HCT116 (cell line): ENCODE measurements around the gene CGGBP1. TPM values are rescaled to one million over a fixed set of nuclear protein-coding genes. Genes with fewer than 3 reads are reported as not detected.

ENCODE experiments used
- ATAC-seq: fragments of 200-7000 bp; cut with Tn5 transposase; 2 replicates; pipeline ENCODE4 v1.9.1; 2020; ENCODE audit warnings: mild to moderate bottlenecking, moderate library complexity
- BruUV-seq: library from RNA; stranded (reverse); fragments of 400-500 nt; replicated peaks from 2 replicates; lab custom pipeline; 2021; lab: Mats Ljungman, UMichigan
- CTCF ChIA-PET: fragments of 300-600 bp; sonication (Branson Sonifier 250); formaldehyde crosslinking; loops from one replicate; lab custom pipeline; 2021; ENCODE audit warnings: antibody characterized with exemption; lab: Charles Lee
- POLR2A ChIA-PET: fragments of 300-600, 350-600 bp; sonication (Branson Sonifier 250); formaldehyde crosslinking; loops from one replicate; lab custom pipeline; 2021; ENCODE audit warnings: antibody characterized with exemption; lab: Charles Lee
- RAD21 ChIA-PET, 2 experiments: fragments of 300-600 bp; sonication (Branson Sonifier 250); formaldehyde crosslinking; loops; one replicate each; lab custom pipeline; 2023; ENCODE audit warnings: low total read pairs in 2 of 2; ENCODE audit not compliant: uncharacterized antibody in 2 of 2, unreplicated experiment in 2 of 2, low non-redundant PET in 1 of 2; lab: Charles Lee
- DNase-seq: peaks from one replicate; pipeline ENCODE4 v3.0.0-alpha.2; 2010; ENCODE audit warnings: low read depth, low spot score
- H2AFZ ChIP-seq: fragments of 200-600 bp; shearing (Covaris generic), sonication (generic); 2 replicates; pipeline ENCODE4 v1.6.1; 2017; ENCODE audit warnings: low read depth, mixed run types, mixed read lengths, antibody characterized with exemption, low read length; ENCODE audit not compliant: poor library complexity, severe bottlenecking
- H3K27ac ChIP-seq: 2 replicates; pipeline ENCODE4 v1.5.1; 2012; ENCODE audit warnings: low read depth, low read length
- H3K27me3 ChIP-seq: fragments of 200-600 bp; sonication (generic); 2 replicates; pipeline ENCODE4 v1.6.1; 2016; ENCODE audit warnings: mixed run types, low read length, mixed read lengths; ENCODE audit not compliant: insufficient read depth
- H3K36me3 ChIP-seq, 2 experiments: fragments of 200-500 bp in 1 of 2; fragments of 200-600 bp in 1 of 2; sonication (Bioruptor generic) in 1 of 2; sonication (generic) in 1 of 2; 2 replicates each; pipeline versions ENCODE4 v1.5.1 to v1.6.1; 2014 to 2016; ENCODE audit warnings: low read length in 2 of 2, inconsistent platforms in 1 of 2, mixed read lengths in 1 of 2, mixed run types in 1 of 2; ENCODE audit not compliant: insufficient read depth in 2 of 2, control insufficient read depth in 1 of 2
- H3K4me1 ChIP-seq, 2 experiments: fragments of 200-600 bp in 1 of 2; sonication (generic) in 1 of 2; 2 replicates each; pipeline versions ENCODE4 v1.5.1 to v1.6.1; 2012 to 2017; ENCODE audit warnings: low read length in 2 of 2, inconsistent platforms in 1 of 2, mild to moderate bottlenecking in 1 of 2, mixed read lengths in 1 of 2, mixed run types in 1 of 2, moderate library complexity in 1 of 2; ENCODE audit not compliant: insufficient read depth in 2 of 2, control insufficient read depth in 1 of 2
- H3K4me2 ChIP-seq: fragments of 200-600 bp; sonication (generic); 2 replicates; pipeline ENCODE4 v1.6.1; 2017; ENCODE audit warnings: mixed run types, low read length, mixed read lengths
- H3K4me3 ChIP-seq, 2 experiments: fragments of 200-600 bp in 1 of 2; sonication (generic) in 1 of 2; replicated peaks in 1 of 2; 2 replicates each; pipeline ENCODE4 v1.5.1; 2011 to 2016; ENCODE audit warnings: low read length in 2 of 2, control low read depth in 1 of 2, low read depth in 1 of 2, mild to moderate bottlenecking in 1 of 2, mixed read lengths in 1 of 2, mixed run types in 1 of 2
- H3K79me2 ChIP-seq: fragments of 200-600 bp; sonication (generic); 2 replicates; pipeline ENCODE4 v1.6.1; 2017; ENCODE audit warnings: mild to moderate bottlenecking, mixed run types, low read length, moderate library complexity, mixed read lengths; ENCODE audit not compliant: insufficient read depth
- H3K9ac ChIP-seq: fragments of 200-600 bp; sonication (generic); 2 replicates; pipeline ENCODE4 v1.6.1; 2016; ENCODE audit warnings: low read length, mixed read lengths
- H3K9me2 ChIP-seq: fragments of 200-600 bp; sonication (generic), shearing (Covaris generic); 2 replicates; pipeline ENCODE4 v1.6.1; 2017; ENCODE audit warnings: mixed run types, mild to moderate bottlenecking, moderate library complexity; ENCODE audit not compliant: insufficient read depth
- H3K9me3 ChIP-seq, 2 experiments: fragments of 200-500 bp in 1 of 2; fragments of 200-600 bp in 1 of 2; sonication (Bioruptor generic) in 1 of 2; sonication (generic) in 1 of 2; 2 replicates each; pipeline ENCODE4 v1.6.1; 2014 to 2017; ENCODE audit warnings: low read length in 2 of 2, mixed read lengths in 2 of 2, inconsistent platforms in 1 of 2, low read depth in 1 of 2, mild to moderate bottlenecking in 1 of 2, mixed run types in 1 of 2, moderate library complexity in 1 of 2; ENCODE audit not compliant: control insufficient read depth in 1 of 2, insufficient read depth in 1 of 2
- H4K20me1 ChIP-seq: fragments of 200-600 bp; sonication (generic), shearing (Covaris generic); 2 replicates; pipeline ENCODE4 v1.6.1; 2017; ENCODE audit warnings: mixed run types, mild to moderate bottlenecking, moderate library complexity; ENCODE audit not compliant: insufficient read depth
- CBX3 ChIP-seq: IDR thresholded peaks from 2 replicates; pipeline ENCODE4 v1.6.1; 2012; ENCODE audit warnings: low read depth
- EGR1 ChIP-seq: IDR thresholded peaks from 2 replicates; pipeline ENCODE4 v1.6.1; 2012; ENCODE audit warnings: low read depth
- ELF1 ChIP-seq: IDR thresholded peaks from 2 replicates; pipeline ENCODE4 v1.6.1; 2012; ENCODE audit warnings: low read depth, borderline replicate concordance
- EZH2 ChIP-seq: fragments of 200-600 bp; sonication (generic); IDR thresholded peaks from 2 replicates; pipeline ENCODE4 v1.6.1; 2017; ENCODE audit warnings: antibody characterized with exemption, mixed run types
- EZH2phosphoT487 ChIP-seq: fragments of 200-600 bp; IDR thresholded peaks from 2 replicates; pipeline ENCODE4 v1.6.1; 2018; ENCODE audit warnings: antibody characterized with exemption, borderline replicate concordance
- JUND ChIP-seq: IDR thresholded peaks from 2 replicates; pipeline ENCODE4 v1.6.1; 2012
- POLR2AphosphoS5 ChIP-seq: IDR thresholded peaks from 2 replicates; pipeline ENCODE4 v1.6.1; 2011; ENCODE audit warnings: mild to moderate bottlenecking, low read depth, low read length, moderate library complexity
- RAD21 ChIP-seq: IDR thresholded peaks from 2 replicates; pipeline ENCODE4 v1.6.1; 2012; ENCODE audit warnings: low read depth, mild to moderate bottlenecking
- SIN3A ChIP-seq: IDR thresholded peaks from 2 replicates; pipeline ENCODE4 v1.6.1; 2012; ENCODE audit warnings: low read depth
- SP1 ChIP-seq: IDR thresholded peaks from 2 replicates; pipeline ENCODE4 v1.6.1; 2012; ENCODE audit warnings: low read depth
- TCF7L2 ChIP-seq: IDR thresholded peaks from 2 replicates; pipeline ENCODE4 v1.7.0; 2011; ENCODE audit warnings: borderline replicate concordance, inconsistent platforms; ENCODE audit not compliant: insufficient read depth, insufficient read length; ENCODE audit errors: extremely low read depth
- intact Hi-C: fragments of 100-400 bp; cut with micrococcal nuclease; formaldehyde crosslinking; loops from 2 replicates; pipeline ENCODE4 v1.10.0; 2022
- total RNA-seq: library from RNA; stranded (reverse); gene quantifications from one replicate; pipeline ENCODE4 v1.2.1, GENCODE V29; 2021; ENCODE audit not compliant: unreplicated experiment
- TF ChIP-seq, protein P1 (sequence below): IDR thresholded peaks from 2 replicates; pipeline ENCODE4 v1.6.1; 2011; ENCODE audit warnings: mild to moderate bottlenecking, low read length, moderate library complexity; ENCODE audit not compliant: insufficient replicate concordance; ENCODE audit errors: extremely low read depth
- TF ChIP-seq, protein P2 (sequence below): IDR thresholded peaks from 2 replicates; pipeline ENCODE4 v1.6.1; 2012
- TF ChIP-seq, protein P3 (sequence below): IDR thresholded peaks from 2 replicates; pipeline ENCODE4 v1.6.1; 2012; ENCODE audit warnings: low read depth

The CGGBP1 gene
- total RNA-seq, 1 experiment from 2014 or later, result 52.7 TPM

DNA sequence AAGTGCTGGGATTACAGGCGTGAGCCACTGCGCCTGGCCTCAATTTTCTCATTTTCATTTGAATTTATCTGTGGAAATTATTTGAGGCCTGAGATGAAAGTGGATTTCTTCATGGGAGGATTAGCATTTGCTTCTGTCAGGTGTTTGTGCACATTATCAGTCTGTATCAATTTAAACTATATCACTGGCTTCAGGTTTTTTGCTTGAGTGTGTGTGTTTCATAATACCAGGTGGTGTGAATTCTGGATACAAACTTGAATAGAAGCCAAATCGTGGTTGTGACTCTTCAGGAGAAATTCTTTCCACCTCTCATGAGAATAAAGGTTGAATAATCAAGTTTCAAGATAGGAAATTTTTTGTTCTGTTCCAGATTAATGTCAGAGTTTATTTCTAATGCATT lies 56.4 kb downstream of the CGGBP1 start:
- POLR2A ChIA-PET, result no interaction called here
- Histone ChIP-seq H3K9me2 (no peaks in the 10 kb centered on the region), H2AFZ (peak overlapping the region; percentile 38), H3K9me3 (no peaks in the 10 kb centered on the region), H3K4me1 (no peaks in the 10 kb centered on the region)
- TF ChIP-seq RAD21 (no peak), TCF7L2 (no peak), POLR2AphosphoS5 (no peak), JUND (no peak), EZH2 (no peak), SP1 (no peak), ELF1 (no peak), EZH2phosphoT487 (no peak), CBX3 (no peak), SIN3A (no peak), EGR1 (no peak)
- TF ChIP-seq, protein P1, sequence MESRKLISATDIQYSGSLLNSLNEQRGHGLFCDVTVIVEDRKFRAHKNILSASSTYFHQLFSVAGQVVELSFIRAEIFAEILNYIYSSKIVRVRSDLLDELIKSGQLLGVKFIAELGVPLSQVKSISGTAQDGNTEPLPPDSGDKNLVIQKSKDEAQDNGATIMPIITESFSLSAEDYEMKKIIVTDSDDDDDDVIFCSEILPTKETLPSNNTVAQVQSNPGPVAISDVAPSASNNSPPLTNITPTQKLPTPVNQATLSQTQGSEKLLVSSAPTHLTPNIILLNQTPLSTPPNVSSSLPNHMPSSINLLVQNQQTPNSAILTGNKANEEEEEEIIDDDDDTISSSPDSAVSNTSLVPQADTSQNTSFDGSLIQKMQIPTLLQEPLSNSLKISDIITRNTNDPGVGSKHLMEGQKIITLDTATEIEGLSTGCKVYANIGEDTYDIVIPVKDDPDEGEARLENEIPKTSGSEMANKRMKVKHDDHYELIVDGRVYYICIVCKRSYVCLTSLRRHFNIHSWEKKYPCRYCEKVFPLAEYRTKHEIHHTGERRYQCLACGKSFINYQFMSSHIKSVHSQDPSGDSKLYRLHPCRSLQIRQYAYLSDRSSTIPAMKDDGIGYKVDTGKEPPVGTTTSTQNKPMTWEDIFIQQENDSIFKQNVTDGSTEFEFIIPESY, result no peak
- TF ChIP-seq, protein P2, sequence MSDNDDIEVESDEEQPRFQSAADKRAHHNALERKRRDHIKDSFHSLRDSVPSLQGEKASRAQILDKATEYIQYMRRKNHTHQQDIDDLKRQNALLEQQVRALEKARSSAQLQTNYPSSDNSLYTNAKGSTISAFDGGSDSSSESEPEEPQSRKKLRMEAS, result no peak
- TF ChIP-seq, protein P3, sequence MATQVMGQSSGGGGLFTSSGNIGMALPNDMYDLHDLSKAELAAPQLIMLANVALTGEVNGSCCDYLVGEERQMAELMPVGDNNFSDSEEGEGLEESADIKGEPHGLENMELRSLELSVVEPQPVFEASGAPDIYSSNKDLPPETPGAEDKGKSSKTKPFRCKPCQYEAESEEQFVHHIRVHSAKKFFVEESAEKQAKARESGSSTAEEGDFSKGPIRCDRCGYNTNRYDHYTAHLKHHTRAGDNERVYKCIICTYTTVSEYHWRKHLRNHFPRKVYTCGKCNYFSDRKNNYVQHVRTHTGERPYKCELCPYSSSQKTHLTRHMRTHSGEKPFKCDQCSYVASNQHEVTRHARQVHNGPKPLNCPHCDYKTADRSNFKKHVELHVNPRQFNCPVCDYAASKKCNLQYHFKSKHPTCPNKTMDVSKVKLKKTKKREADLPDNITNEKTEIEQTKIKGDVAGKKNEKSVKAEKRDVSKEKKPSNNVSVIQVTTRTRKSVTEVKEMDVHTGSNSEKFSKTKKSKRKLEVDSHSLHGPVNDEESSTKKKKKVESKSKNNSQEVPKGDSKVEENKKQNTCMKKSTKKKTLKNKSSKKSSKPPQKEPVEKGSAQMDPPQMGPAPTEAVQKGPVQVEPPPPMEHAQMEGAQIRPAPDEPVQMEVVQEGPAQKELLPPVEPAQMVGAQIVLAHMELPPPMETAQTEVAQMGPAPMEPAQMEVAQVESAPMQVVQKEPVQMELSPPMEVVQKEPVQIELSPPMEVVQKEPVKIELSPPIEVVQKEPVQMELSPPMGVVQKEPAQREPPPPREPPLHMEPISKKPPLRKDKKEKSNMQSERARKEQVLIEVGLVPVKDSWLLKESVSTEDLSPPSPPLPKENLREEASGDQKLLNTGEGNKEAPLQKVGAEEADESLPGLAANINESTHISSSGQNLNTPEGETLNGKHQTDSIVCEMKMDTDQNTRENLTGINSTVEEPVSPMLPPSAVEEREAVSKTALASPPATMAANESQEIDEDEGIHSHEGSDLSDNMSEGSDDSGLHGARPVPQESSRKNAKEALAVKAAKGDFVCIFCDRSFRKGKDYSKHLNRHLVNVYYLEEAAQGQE, result no peak
- TF ChIP-seq, all 23 proteins: peak for 0
- BruUV-seq, result no TSS peak
- H3K36me3 ChIP-seq, result no peaks in the 10 kb centered on the region
- intact Hi-C loops, result loop anchor here (2.0 to 10.0 kb wide), 3 partner anchors 230 to 1228 kb away; no protein-coding TSS in a partner anchor
- no peak for ATAC-seq
- H3K27me3 ChIP-seq, result no peaks in the 10 kb centered on the region
- no peak for DNase-seq
- RAD21 ChIA-PET, result no interaction called here
- H3K4me3 ChIP-seq, result no peak overlapping the region
- no peak overlapping the region for H3K27ac ChIP-seq
- H3K9ac ChIP-seq, result no peak overlapping the region
- no peaks in the 10 kb centered on the region for H4K20me1 ChIP-seq
- H3K79me2 ChIP-seq, result no peaks in the 10 kb centered on the region
- CTCF ChIA-PET, result interaction anchor here (0.6 to 1.7 kb wide), 6 partner anchors 16 to 743 kb away, joined by 3 to 10 read pairs (median 5); no protein-coding TSS in a partner anchor
- no peak overlapping the region for H3K4me2 ChIP-seq

Other genes starting within 250 kb of the CGGBP1 start
- 7.0 TPM for gene ZNF654, start 250 bp upstream of the CGGBP1 start, total RNA-seq
- 18.6 TPM for gene C3orf38, start 91.0 kb upstream of the CGGBP1 start, total RNA-seq